ENCODE measurements around the gene RBM33. TPM values are rescaled to one million over a fixed set of nuclear protein-coding genes. Genes with fewer than 3 reads are reported as not detected.

The RBM33 gene
- total and polyA plus RNA-seq, 8 donors: 14.6 to 40.1 (median 32.7) TPM

DNA sequence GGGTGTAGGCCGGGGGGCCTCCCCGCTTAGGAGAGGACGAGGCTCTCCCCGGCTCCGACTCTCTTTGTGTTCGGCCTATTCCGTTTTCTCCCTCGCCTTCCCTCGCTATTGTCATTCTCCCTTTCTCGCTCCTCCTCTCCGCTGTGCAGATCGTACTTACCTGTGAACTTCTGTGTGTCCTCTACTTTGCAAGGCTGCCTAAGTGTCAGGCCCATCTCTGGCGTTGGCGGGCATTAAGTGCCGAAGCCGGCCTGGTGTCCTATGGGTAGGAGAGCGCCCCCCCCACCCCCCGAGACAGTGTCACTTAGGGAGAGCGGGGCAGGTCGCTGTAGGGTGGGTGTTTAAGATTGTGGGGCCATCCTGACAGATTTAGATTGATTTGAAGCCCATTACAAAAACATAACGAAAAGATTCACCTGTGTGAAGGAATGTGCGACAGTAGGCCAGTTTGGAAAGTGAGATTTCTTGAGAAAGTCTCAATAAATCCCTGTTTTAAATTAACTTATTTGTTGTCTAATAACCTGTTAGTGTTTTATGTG, 579 bp downstream of the RBM33 start:
- FAIRE-seq: no peak
- intact Hi-C loops (cut with DNase I): no loop called here
- H3K27ac ChIP-seq: peak overlapping the region; percentile 87 to 96 (median 94)
- no peaks in the 10 kb centered on the region for H3K9me3 ChIP-seq
- TF ChIP-seq, protein P1, sequence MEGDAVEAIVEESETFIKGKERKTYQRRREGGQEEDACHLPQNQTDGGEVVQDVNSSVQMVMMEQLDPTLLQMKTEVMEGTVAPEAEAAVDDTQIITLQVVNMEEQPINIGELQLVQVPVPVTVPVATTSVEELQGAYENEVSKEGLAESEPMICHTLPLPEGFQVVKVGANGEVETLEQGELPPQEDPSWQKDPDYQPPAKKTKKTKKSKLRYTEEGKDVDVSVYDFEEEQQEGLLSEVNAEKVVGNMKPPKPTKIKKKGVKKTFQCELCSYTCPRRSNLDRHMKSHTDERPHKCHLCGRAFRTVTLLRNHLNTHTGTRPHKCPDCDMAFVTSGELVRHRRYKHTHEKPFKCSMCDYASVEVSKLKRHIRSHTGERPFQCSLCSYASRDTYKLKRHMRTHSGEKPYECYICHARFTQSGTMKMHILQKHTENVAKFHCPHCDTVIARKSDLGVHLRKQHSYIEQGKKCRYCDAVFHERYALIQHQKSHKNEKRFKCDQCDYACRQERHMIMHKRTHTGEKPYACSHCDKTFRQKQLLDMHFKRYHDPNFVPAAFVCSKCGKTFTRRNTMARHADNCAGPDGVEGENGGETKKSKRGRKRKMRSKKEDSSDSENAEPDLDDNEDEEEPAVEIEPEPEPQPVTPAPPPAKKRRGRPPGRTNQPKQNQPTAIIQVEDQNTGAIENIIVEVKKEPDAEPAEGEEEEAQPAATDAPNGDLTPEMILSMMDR (IDR thresholded peaks at IDR 0.05): no peak
- peaks cover 0 to 19% (median 15%) of the 10 kb centered on the region in 3 donors for H3K4me1 ChIP-seq
- WGBS, 2 donors: 0% methylated on average over 22 of the region's 22 CpGs
- peak in 2 of 6 donors; percentile 27 to 59 for DNase-seq
- no peaks in the 10 kb centered on the region for H3K36me3 ChIP-seq
- peak overlapping the region; percentile 81 to 99 (median 96) for H3K4me3 ChIP-seq
- ATAC-seq: peak; percentile 42 to 66 (median 57)
- no peaks in the 10 kb centered on the region for H3K27me3 ChIP-seq

DNA sequence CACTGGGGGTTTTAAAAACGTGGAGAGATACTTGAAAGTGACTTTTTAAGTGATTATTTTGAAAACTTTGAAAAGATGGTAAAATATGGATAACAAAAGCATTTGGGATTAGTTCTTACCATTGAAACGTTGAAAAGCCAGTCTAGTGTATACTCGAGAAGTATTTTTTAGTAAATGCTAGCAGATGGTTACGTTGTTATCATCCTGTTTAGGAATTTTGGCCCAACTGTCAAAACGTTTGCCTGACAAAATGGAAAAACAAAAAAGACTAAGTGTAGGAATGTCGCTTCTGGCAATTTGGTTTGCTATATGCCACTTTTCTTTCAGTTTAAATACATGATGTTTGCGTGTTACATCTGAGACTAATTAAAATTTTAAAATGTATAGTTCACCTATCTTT, 1.2 kb downstream of the RBM33 start:
- no peak for FAIRE-seq

DNA sequence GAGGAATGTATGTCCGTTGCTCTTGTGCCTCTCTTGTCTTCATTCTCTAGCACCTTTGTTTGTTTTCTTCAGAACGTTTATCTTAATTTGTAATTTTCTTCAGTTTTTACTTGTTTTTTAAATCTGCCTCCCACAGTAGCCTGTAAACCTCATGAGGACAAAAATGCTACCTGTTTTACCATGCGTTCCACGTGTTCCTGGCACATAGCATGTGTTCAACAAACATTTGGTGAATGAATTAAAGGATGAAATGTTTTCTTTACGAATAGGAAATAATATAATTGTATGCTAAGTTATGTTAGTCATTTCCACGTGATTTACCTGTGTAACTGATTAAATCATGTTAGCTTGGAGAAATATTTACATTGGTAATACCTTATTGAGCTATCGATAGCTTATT, 2.2 kb downstream of the RBM33 start:
- TF ChIP-seq, protein P1 (IDR thresholded peaks at IDR 0.05): no peak
- no peaks in the 10 kb centered on the region for H3K9me3 ChIP-seq
- 38 to 48% methylated on average over 7 of the region's 7 CpGs for WGBS, 2 donors
- no peaks in the 10 kb centered on the region for H3K36me3 ChIP-seq
- H3K4me1 ChIP-seq: peaks cover 6 to 25% (median 15%) of the 10 kb centered on the region in 3 donors
- intact Hi-C loops (cut with DNase I): no loop called here
- H3K27me3 ChIP-seq: no peaks in the 10 kb centered on the region
- peak overlapping the region in 1 of 4 donors; percentile 81 for H3K4me3 ChIP-seq
- no peak for ATAC-seq
- no peak for DNase-seq
- no peak for FAIRE-seq
- no peak overlapping the region for H3K27ac ChIP-seq

More for the DNA sequence above, 1.2 kb downstream of the RBM33 start:
- Histone ChIP-seq H3K27ac (no peak overlapping the region), H3K4me3 (peak overlapping the region; percentile 81 to 99 (median 96)), H3K27me3 (no peaks in the 10 kb centered on the region), H3K9me3 (no peaks in the 10 kb centered on the region), H3K4me1 (peaks cover 0 to 19% (median 15%) of the 10 kb centered on the region in 3 donors), H3K36me3 (no peaks in the 10 kb centered on the region)
- no peak for DNase-seq
- ATAC-seq: no peak
- WGBS, 2 donors: 9 to 16% methylated on average over 7 of the region's 7 CpGs
- TF ChIP-seq, protein P1 (IDR thresholded peaks at IDR 0.05): no peak
- intact Hi-C loops (cut with DNase I): no loop called here

DNA sequence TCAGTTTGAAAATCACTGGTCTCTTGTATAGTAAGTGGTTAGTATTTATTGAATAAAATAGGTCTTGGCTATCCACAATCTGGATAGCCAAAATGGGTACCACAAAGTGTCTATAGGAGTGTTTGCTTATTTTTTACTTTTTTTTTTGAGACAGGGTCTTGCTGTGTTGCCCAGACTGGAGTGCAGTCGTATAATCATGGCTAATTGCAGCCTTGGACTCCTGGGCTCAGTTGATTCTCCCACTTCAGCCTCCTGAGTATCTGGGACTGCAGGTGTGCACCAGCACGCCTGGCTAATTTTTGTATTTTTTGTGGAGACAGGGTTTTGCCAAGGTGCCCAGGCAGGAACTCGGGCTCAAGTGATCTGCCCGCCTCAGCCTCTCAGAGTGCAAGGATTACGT, 2.8 kb downstream of the RBM33 start:
- Histone ChIP-seq H3K27ac (no peak overlapping the region), H3K4me3 (no peak overlapping the region), H3K4me1 (peaks cover 12 to 31% (median 17%) of the 10 kb centered on the region in 3 donors), H3K36me3 (no peaks in the 10 kb centered on the region), H3K9me3 (no peaks in the 10 kb centered on the region), H3K27me3 (no peaks in the 10 kb centered on the region)
- ATAC-seq (no peak), DNase-seq (no peak), FAIRE-seq (no peak)
- TF ChIP-seq, protein P1 (IDR thresholded peaks at IDR 0.05): no peak
- 89 to 90% methylated on average over 5 of the region's 5 CpGs for WGBS, 2 donors
- intact Hi-C loops (cut with DNase I): no loop called here

DNA sequence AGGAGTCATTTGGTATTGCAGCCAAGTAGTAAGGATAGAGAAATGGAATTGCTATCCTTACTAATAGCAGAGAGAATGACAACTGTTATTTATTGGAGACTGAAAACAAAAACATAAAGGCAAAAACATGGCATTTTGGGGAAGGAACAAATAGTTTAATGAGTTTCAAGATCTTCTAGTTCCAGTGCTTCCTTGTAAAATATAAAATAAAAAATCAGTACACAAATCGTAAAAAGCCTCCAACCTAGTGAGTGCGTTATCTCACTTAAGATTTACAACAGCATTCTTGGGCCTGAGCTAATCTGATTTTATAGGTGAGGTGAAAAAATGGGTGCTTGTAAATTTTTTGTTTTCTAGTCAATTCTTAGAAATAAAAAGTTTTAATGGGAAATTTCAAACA, 3.3 kb downstream of the RBM33 start:
- ATAC-seq (no peak), DNase-seq (no peak), FAIRE-seq (no peak)
- H3K4me3 ChIP-seq: no peak overlapping the region
- no peaks in the 10 kb centered on the region for H3K27me3 ChIP-seq
- no peak overlapping the region for H3K27ac ChIP-seq
- intact Hi-C loops (cut with DNase I): no loop called here
- H3K9me3 ChIP-seq: no peaks in the 10 kb centered on the region
- peaks cover 15 to 36% (median 21%) of the 10 kb centered on the region in 3 donors for H3K4me1 ChIP-seq
- H3K36me3 ChIP-seq: no peaks in the 10 kb centered on the region
- 96% methylated on average over 2 of the region's 2 CpGs for WGBS, 2 donors
- TF ChIP-seq, protein P1 (IDR thresholded peaks at IDR 0.05): no peak

Data from pancreas (tissue), 10 donors.